HTR-8/SVneo (cell line): ENCODE data around the gene SLC9A5.

Experiments
- DNase-seq: peaks from one replicate; pipeline ENCODE4 v3.0.0; 2011; ENCODE audit warnings: low spot score, mixed read lengths; ENCODE audit not compliant: insufficient read length
- FAIRE-seq: peaks from 2 replicates; lab custom pipeline; 2011; peaks lifted over from hg19 to GRCh38; lab: Jason Lieb, UNC

Gene SLC9A5

DNA sequence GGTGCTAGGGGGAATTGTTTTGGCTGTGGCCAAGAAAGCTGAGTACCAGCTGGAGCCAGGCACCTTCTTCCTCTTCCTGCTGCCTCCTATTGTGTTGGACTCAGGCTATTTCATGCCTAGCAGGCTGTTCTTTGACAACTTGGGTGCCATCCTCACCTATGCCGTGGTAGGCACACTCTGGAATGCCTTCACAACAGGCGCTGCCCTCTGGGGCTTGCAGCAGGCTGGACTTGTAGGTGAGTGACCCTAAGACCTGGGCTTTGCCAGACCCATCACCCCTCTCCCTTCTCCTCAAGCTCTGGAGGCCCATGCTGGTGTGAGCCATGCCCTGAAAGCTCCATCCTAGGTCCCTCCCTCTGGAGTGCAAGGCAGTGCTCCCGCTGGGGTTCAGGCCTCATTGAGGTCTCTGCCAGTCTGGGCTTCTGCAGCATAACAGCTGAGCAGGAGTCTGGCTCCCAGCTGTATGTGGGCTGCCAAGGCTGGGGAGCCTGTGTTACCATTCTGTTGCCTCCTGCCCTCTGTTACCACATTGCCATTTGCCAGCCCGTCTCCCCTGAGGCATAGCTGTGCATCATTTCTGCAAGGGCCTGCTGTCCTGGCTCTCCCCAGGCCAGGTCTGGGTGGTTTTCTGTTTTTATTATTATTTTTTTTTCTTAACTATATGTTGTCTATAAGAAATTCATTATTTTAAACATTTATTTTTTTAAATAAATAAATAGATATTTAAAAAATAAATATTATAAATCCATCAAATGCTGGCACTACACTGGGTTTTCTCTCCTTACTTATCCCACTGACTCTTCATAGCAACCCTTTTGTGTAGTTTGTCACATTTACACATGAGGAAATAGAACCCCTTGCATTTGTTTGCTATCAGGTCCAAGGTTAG lies 4.1 kb downstream of the SLC9A5 start:
- DNase-seq: no peak
- no peak for FAIRE-seq

GRCh38 chr16:67254801-67255552 lies 6.2 kb downstream of the SLC9A5 start:
- FAIRE-seq (no peak), DNase-seq (no peak)

- FAIRE-seq: no peak
- no peak for DNase-seq
Observed at GRCh38 chr16:67255553-67256221, 6.9 kb downstream of the SLC9A5 start.

DNA sequence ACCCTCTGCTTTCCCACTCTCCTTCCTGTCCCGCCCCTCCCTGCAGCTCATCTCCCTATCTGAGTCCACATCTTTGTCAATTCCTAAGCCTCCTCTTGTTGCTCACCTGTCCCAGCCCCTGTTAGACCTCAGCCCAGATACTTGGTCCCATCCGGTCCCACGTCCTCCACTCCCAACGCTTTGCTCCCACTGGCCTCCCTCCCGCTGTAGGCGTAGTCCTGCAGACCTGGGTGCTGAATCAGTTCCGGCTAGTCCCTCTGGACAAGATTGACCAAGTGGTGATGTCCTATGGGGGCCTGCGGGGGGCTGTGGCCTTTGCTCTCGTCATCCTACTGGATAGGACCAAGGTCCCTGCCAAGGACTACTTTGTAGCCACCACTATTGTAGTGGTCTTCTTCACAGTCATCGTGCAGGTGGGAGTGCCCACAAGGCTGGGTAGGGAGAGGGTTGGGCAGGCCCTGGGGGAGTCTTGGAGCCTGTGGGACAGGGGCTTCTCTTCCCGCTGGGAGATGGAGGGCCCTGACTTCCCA lies 8.0 kb downstream of the SLC9A5 start:
- DNase-seq (no peak), FAIRE-seq (no peak)

DNA sequence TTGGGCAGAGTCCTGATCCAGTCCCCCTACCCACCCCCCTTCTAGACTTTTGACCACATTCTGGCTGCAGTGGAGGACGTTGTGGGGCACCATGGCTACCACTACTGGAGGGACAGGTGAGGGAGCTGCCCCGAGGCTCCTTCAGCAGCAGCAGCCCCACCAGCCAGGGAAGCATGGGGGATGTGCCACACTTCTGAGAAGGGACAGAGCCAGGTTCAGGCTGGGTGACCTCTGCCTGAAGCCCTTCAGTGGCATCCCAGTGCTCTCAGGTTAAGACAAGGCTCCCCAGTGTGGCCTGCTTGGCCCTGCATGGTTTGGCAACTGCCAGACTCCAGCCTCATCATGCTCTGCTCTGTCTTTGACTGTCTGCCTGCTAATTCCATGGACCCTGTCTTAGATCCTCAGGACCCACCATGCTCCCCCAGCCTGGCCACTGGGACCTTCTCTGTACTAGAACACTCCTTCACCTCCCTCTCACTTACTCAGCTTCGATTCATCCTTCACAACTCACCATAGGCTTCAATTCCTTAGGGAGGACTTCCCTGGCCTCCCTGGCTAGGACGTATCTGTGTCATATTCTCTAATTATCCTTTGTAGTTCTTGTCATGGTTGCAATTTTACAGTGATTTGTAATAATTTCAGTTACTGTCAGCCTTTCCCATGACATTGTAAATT lies 8.8 kb downstream of the SLC9A5 start:
- FAIRE-seq (no peak), DNase-seq (no peak)

DNA sequence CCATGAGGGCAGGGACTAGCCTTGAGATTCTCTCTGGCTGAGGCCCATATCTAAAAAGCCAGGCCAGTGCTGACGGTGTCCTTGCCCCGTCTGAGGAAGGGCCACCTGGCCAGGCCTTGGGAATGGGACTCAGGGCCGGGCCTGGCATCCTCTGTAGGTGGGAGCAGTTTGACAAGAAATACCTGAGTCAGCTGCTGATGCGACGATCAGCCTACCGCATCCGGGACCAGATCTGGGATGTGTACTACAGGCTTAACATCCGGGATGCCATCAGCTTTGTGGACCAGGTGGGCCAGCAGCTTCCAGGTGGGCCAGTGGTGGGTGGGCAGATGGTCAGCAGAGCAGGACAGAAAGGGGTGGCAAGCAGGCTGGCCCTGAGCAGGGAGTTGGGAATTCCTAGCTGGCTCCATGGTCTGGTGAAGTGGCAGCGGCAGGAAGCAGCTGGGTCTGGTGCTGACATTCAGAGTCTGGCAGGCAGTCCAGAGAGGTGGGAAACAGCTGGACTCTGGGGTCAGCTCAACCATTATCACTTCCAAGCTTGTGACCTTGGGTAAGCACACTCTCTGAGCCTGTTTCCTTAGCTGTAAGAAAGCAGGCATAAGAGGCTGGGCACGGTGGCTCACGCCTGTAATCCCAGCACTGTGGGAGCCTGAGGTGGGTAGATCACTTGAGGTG lies 9.5 kb downstream of the SLC9A5 start:
- DNase-seq (no peak), FAIRE-seq (no peak)

- FAIRE-seq (no peak), DNase-seq (no peak)
Observed at GRCh38 chr16:67259705-67260104, 10.9 kb downstream of the SLC9A5 start.

GRCh38 chr16:67260426-67261063 lies 11.8 kb downstream of the SLC9A5 start:
- DNase-seq (peak; percentile 67), FAIRE-seq (no peak)

DNA sequence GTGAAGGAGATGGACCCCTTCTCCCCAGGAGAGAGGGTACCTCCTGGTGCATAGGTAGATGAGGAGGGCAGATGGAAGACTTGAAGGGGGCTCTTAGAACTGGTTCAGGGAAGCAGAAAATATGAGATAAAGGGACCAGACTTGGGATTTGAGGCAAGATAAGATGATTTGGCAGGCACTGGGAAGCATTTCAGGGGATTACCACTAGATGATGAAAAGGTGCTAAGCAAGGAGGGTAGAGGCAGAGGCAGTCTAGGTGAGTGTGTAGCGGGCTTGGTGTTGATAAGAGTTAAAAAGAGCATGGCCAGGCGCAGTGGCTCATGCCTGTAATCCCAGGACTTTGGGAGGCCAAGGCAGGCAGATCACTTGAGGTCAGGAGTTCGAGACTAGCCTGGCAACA lies 14.4 kb downstream of the SLC9A5 start:
- DNase-seq (no peak), FAIRE-seq (no peak)

DNA sequence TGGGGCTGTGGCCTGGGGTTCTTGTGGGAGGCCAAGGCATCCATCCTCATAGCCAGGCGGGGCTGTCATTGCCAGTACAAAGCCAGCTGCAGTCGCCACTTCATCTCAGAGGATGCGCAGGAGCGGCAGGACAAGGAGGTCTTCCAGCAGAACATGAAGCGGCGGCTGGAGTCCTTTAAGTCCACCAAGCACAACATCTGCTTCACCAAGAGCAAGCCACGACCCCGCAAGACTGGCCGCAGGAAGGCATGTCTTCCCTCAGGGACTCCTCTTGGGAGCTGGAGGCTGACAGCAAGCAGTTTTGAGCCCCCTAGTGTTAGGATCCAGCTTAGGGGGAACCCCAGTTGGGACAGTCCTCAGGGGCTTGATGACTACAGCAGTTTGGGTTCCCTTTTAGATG lies 15.5 kb downstream of the SLC9A5 start:
- DNase-seq (no peak), FAIRE-seq (no peak)

DNA sequence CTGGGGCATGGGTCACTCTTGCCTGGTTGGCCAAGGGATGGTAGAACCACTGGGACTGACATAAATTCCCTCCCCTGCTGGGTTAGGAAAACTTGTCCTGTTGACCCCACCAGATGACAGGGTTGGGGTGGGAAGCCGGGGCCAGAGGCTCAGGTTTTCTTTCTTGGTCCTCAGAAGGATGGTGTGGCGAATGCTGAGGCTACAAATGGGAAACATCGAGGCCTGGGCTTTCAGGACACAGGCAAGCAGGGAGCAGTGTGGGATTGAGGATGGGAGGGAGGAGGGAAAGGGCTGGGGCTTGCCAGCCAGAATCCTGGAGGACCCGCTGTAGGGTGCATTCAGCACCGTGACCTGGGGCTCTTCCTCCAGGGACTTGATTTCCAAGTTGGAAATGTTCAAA lies 16.1 kb downstream of the SLC9A5 start:
- no peak for FAIRE-seq
- DNase-seq: no peak

- DNase-seq: no peak
- FAIRE-seq: no peak
Observed at GRCh38 chr16:67265834-67266233, 17.1 kb downstream of the SLC9A5 start.

DNA sequence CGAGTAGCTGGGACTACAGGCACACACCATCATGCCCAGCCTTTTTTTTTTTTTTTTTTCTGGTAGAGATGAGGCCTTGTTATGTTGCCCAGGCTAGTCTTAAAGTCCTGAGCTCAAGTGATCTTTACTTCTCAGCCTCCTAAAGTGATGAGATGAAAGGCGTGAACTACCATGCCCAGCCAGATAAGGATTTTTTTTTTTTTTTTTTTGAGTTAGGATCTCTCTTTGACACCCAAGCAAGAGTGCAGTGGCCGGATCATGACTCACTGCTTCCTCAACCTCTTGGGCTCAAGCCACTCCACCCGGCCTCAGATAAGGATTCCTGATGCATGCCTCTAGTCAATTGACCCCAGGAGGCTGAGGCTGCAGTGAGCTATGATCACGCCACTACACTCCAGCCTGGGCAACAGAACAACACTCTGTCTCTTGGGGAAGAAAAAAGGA lies 19.4 kb downstream of the SLC9A5 start:
- peak; percentile 89 for FAIRE-seq
- DNase-seq: peak; percentile 62

DNA sequence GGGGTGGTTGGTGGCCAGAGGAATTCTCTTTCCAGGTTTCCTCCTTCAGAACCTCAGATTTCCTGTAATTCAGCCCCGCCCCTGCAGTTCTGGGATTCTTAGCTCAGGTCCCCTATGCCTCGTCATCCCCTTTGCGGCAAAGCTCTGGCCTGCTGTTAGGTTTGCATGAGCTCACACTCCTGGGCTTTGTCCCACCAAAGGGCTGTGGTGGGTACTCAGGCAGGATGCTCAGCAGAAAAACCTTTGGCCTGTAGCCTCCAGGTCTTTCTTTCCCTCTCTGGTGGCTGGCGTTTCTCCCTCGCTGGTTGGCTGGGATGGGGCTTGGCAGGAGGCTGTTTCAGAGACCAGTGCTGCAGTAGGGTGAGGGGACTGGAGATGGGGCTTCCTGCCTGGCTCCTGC lies 21.0 kb downstream of the SLC9A5 start:
- DNase-seq (no peak), FAIRE-seq (no peak)

DNA sequence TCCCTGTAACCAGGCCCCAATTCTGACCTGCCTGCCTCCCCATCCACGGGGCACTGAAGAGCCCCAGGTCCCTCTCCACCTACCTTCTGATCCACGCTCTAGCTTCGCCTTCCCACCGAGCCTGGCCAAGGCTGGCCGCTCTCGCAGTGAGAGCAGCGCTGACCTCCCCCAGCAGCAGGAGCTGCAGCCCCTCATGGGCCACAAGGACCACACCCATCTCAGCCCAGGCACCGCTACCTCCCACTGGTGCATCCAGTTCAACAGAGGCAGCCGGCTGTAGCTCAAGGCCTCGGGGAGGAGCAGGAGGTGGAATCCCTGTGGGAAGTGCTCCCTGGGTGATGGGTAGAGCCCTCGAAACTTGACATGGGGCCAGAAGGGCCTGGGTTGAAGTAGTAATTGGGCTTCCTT lies 22.2 kb downstream of the SLC9A5 start:
- DNase-seq (no peak), FAIRE-seq (no peak)

DNA sequence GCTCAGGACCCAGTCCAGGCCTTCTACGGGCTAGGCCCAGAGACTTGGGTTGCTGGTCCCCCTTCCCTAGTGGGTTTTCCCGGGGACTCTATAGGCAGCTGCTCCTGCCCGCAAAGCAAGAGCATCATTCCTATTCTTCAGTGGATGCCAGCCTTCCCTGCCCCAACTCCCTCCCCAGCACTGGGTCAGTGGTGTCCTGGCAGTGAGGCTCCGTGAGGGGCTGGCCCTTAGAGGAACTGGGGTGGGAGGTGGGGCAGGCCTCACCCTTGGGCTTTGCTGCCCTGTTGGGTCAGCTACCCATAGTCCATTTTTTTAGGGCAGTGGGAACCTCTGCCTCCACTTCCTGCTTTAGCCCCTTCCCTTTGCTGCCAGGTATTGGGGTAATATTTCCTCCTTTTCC lies 22.7 kb downstream of the SLC9A5 start:
- no peak for FAIRE-seq
- no peak for DNase-seq

DNA sequence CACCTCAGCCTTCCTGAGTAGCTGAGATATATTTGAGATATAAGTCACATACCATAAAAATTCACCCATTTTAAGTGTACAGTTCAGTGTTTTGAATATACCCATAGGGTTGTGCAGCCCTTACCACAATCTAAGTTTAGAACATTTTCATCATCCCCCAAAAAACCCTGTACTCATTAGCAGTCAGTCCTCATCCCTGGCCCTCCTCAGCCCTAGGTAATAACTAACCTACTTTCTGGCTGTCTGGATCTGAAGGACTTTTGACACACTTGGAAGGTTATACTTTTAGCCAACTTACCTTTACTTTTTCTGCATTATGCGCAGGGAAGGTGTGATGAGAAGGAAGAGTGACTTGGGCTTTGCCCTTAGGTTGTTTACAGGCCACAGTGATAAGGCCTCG lies 26.5 kb downstream of the SLC9A5 start:
- no peak for FAIRE-seq
- no peak for DNase-seq

GRCh38 chr16:67277294-67277998 lies 28.7 kb downstream of the SLC9A5 start:
- FAIRE-seq (peak; percentile 95), DNase-seq (peak; percentile 97)
